HG03108 (cell line): ENCODE results near the gene LPGAT1.

Experiments
- ATAC-seq: cut with Tn5 transposase; IDR thresholded peaks from one replicate; pipeline ENCODE4 v1.9.1; 2021; ENCODE audit warnings: moderate library complexity; ENCODE audit not compliant: unreplicated experiment

LPGAT1 gene

DNA sequence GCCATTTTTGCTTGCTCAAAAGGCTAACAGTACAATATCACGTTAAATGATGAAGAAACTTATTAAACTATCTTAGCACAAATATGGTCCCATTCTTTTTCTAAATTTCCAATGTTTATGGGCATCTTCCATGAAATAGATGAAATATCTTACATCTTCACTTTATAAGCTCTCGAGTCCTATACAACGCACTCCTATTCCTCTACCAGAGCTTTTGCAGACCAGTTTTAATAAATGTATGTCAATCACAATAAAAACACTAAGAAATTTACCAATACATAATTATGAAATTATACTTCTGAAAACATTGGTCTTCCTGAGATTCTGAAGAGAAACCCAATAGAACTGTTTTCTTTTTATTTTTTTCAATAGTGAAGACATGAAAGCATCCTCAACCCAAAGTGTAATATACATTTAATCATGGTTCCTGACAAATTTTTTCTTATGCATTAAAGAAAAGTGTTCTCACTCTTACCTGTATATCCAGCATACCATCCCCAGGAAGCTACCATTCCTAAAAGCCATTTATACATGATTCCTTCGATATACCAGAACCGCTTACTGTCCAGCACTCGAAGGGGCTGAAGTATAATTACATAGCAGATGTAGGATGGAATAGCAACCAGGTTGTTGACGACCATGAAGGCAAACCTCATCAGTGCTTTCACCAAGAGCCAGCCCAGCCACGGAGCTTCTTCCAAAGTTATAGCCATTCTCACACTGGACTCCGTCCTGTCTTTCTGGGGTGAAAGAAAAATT lies 1.8 kb downstream of the LPGAT1 start:
- ATAC-seq: no peak

- ATAC-seq: no peak
These were observed 3.5 kb downstream of the LPGAT1 start for GRCh38 chr1:211827051-211827450.

- ATAC-seq: no peak
These were observed 4.6 kb downstream of the LPGAT1 start for GRCh38 chr1:211825980-211826379.

DNA sequence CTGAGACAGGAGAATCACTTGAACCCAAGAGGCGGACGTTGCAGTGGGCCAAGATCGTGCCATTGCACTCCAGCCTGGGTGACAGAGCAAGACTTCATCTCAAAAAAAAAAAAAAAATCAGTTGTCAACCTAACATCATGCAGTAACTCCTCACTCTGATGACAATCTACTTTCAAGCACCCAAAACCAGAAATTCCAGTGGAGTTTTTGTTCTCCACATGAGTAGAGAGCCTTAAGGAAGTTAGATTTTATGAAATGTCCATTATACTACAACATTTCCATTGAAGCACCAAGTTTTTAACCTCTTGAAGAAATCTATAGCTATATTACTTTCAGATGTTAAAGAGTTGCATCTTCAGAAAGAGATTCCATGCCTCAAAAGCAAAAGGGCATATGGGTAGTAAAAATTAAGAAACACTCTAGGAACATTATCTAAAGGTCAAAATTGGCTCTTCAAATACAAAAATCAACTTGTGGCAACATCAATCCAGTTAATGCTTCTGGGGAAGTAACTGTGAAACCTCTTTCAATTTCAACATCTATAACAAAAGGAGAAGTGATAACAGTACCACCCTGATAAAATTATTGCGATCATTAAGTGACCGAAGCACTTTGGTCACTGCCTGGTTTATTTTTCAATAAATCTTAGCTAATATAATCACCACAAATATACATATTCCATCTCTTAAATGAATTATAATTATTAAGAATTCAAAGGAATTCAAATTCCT lies 7.7 kb downstream of the LPGAT1 start:
- no peak for ATAC-seq

DNA sequence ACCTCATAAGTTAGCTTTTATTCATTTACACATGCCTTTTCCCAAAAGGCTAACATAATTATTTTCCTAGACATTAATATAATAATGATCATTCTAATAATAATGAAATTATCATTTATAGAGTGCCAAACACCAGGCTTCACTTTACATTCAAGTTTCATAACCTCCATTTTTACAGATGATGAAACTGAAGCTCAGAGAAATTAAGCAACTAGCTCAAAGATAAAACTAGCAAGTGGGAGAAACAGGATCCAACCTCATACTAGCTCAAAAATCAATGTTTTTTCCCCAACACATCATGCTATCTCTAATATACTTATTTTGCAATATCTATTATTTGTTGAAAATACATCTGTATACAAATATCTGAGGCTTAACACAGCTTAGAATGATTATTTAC lies 14.0 kb downstream of the LPGAT1 start:
- ATAC-seq: no peak

DNA sequence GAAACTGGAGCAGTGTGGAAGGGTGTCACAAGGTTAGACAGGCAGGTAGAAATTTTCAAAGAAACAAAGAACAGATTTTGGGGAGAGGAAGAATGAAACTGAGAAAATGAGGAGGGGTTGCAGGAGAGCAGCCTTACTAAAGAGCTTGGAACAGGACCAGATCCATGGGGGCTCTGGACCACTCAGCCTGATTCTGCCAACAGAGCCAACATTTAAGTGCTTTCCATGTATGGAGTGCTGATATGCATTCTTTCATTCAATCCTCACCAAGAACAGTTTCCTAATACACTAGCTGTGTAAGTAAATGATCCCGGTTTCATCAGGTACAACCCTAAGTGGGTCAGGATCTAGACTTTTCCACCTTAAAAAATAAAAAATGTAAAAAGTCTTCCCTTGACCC lies 16.2 kb downstream of the LPGAT1 start:
- ATAC-seq: no peak

GRCh38 chr1:211813590-211813989 lies 17.0 kb downstream of the LPGAT1 start:
- no peak for ATAC-seq

- no peak for ATAC-seq
These were observed 18.0 kb downstream of the LPGAT1 start for GRCh38 chr1:211812584-211812983.

DNA sequence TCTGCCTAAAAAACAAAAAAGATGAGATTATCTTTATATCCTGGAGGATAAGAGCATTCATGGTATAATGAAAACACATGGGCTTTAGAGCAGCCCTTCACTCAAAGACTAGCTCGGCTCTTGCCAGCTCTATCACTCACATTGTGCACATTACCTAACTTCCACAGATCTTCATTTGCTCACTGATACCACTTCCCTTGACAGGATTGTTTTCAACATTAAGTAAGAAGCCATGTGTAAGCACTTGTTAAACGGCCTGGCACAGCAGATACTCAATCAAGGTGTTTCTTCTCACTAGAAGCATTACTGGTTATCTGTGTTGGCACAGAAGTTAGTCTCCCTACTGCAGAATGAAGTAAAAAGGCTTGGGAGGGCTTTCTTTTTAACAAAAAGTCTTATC lies 18.7 kb downstream of the LPGAT1 start:
- ATAC-seq: no peak

DNA sequence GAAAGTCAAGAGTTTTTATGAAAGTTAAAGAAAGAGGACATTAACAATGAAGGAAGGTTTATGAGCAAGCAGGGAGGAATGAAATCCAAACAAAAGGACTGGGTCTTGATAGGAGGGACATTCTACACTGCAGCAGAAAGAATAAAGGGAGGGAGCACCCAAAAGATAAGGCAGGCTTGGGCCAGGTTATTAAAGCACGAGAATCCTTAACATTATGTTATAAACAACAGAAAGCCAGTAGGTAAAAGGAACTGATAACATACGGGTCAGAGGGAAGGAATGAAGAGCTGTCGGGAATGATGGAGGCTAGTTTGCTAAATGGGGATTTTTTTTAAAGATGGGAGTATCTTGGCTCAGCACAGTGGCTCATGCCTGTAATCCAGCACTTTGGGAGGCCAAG lies 19.4 kb downstream of the LPGAT1 start:
- ATAC-seq: no peak

DNA sequence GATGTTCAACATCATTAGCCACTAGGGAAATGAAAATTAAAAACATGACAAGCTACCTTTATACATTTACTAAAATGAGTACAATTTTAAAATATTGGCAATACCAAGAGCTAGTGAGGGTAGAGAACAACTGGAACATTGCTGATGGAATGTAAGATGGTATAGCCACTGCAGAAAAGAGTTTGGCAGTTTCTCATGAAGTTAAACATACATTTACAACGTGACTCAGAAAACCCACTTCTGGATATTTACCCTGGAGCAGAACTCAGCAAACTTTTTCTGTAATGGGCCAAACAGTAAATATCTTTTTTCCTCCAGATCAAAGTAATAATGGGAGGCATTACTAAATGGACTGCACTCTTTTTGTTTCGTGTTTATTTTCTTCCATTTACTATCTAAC lies 22.1 kb downstream of the LPGAT1 start:
- ATAC-seq: no peak

GRCh38 chr1:211804915-211805314 lies 25.6 kb downstream of the LPGAT1 start:
- ATAC-seq: no peak

DNA sequence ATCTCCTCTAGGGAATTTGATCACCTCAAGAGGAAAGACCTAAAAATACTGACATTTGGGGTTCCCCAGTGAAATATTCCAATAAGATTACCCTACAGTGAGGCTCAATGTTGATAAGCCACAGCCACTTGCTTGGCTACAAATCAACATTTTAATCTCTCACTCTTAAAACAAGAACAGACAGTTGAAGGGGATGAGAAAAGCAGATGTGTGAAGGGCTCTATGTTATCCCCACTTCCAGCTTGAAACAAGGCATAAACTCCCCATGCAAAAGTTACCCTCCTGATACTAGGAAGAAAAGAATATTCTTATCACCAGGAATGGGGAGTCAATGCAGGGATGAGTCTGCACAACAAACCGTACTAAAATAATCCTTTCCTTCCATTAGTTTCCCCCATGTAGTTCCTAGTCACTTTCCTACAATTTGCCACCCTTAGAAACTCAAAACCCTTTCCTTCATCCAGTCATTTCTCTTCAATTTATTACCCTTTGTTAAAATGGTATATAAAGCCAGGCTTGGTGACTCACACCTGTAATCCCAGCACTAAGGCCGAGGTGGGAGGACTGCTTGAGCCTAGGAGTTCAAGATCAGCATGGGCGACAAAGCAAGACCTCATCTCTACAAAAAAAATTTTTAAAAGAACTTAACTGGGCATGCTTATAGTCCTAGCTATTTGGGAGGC lies 29.5 kb downstream of the LPGAT1 start:
- no peak for ATAC-seq

DNA sequence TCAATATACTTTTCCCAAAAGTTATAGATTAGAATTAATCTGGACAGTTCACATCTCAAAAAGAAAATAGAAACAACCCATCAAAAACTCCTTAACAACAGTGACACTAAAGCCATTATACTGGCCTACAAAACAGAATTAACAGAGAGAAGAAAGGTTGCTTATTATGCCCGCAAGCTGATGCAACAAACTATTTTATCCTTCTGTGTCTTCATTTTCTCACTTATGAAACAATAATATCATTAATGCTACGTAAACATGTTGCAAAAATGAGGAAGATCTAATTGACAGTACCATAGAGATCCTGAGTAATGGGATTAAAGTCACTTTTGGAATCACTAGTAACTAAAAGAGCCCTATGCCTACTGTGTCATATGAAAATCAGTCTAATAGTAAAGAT lies 32.6 kb downstream of the LPGAT1 start:
- no peak for ATAC-seq

GRCh38 chr1:211791979-211792378 lies 38.6 kb downstream of the LPGAT1 start:
- ATAC-seq: no peak

- no peak for ATAC-seq
These were observed 40.7 kb downstream of the LPGAT1 start for GRCh38 chr1:211789641-211790464.

- ATAC-seq: no peak
These were observed 41.9 kb downstream of the LPGAT1 start for GRCh38 chr1:211788626-211789025.

DNA sequence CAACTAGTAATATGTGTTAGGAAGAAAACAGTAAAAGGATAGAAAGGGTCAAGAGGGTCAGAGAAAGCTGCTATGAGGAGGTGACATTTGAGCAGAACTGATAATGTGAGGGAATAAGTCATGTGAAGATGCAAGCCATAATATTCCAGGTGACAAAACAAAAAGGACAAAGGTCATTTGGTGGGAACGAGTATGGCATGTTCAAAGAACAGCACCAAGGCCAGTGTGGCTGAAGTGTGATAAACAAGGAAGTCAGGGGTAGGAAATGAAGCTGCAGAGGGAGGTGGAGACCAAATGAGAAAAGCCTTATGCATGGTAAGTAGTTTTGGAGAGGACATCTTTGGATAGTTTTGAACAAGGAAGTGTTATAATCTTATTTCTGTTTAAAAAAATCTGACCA lies 46.7 kb downstream of the LPGAT1 start:
- ATAC-seq: no peak

DNA sequence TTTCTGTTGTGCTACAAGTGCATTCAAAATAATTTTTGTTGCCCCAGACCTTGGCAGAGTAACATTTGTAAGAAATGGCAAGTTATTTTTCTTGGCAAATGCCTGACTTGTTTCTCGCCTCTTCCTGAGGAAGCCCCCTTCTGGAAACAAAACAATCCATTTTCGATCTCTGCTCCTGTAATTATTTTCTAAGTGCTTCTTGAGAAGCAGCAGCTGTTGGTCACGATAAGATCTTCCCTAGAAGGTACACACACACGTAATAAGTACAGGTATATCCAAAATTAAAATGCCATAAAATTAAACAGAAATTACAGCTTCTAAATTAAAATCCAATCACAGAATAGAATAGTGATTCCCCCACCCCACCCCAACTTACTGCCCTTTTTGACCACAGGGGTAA lies 47.3 kb downstream of the LPGAT1 start:
- no peak for ATAC-seq

GRCh38 chr1:211781260-211781659 lies 49.3 kb downstream of the LPGAT1 start:
- ATAC-seq: no peak

DNA sequence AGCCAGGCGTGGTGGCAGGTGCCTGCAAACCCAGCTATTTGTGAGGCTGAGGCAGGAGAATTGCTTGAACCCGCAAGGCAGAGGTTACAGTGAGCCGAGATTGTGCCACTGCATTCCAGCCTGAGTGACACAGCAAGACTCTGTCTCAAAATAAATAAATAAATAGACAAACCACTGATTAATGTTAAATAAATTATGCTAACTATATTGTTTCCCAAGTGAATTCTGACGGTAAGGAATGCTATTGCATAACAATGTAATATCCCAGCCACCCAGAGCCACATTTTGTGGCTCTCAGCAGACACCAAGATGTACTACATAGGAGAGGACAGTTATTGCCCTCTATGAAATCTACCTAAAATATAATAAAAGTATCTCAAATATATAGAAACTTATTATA lies 55.4 kb downstream of the LPGAT1 start:
- no peak for ATAC-seq
